Measurements from ENCODE around the gene NDUFC1. TPM values are rescaled to one million over a fixed set of nuclear protein-coding genes. Genes with fewer than 3 reads are reported as not detected.
A peak's percentile ranks its signal among the peaks of the same experiment; 100 is the strongest.
"Not testable (repeated sequence)": the region's sequence is repeated elsewhere in the genome, so short reads cannot be mapped to it uniquely, and the experiment has no call there.

NDUFC1 gene
- polyA plus RNA-seq (ENCODE audit: insufficient read length in 3 of 3), result 100 to 1,000 TPM in 2 of 3 donors, 10 to 100 TPM in 1; 94.2 to 103 (median 101) TPM
- long read RNA-seq, donor 1, partial matches to known transcripts, result 168 of 172 reads
- long read RNA-seq, donor 1, other reads (novel, unspliced or antisense), result 0 of 172 reads
- long read RNA-seq, donor 2, partial matches to known transcripts, result 162 of 170 reads
- long read RNA-seq, donor 2, other reads (novel, unspliced or antisense), result 0 of 170 reads
- long read RNA-seq, donor 3, transcript NDUFC1-209 (5 exons, 1,198 nt), result major isoform, 13 of 260 reads
- long read RNA-seq, donor 3, partial matches to known transcripts, result 233 of 260 reads
- long read RNA-seq, donor 3, other reads (novel, unspliced or antisense), result 12 of 260 reads
- long read RNA-seq, donor 4, partial matches to known transcripts, result 138 of 151 reads
- long read RNA-seq, donor 4, other reads (novel, unspliced or antisense), result 10 of 151 reads
- long read RNA-seq, donor 5, result 0 reads
- long read RNA-seq, donor 6, partial matches to known transcripts, result 153 of 157 reads
- long read RNA-seq, donor 6, other reads (novel, unspliced or antisense), result 0 of 157 reads
- long read RNA-seq, donor 7, transcript NDUFC1-209 (5 exons, 1,198 nt), result major isoform, 6 of 221 reads
- long read RNA-seq, donor 7, partial matches to known transcripts, result 211 of 221 reads
- long read RNA-seq, donor 7, other reads (novel, unspliced or antisense), result 0 of 221 reads
- long read RNA-seq, donor 8, result 0 reads
- long read RNA-seq, donor 9, transcript NDUFC1-209 (5 exons, 1,198 nt), result major isoform, 7 of 178 reads
- long read RNA-seq, donor 9, partial matches to known transcripts, result 163 of 178 reads
- long read RNA-seq, donor 9, other reads (novel, unspliced or antisense), result 5 of 178 reads
- long read RNA-seq, donor 10, transcript NDUFC1-209 (5 exons, 1,198 nt), result major isoform, 9 of 304 reads
- long read RNA-seq, donor 10, partial matches to known transcripts, result 269 of 304 reads
- long read RNA-seq, donor 10, other reads (novel, unspliced or antisense), result 23 of 304 reads
- long read RNA-seq, donor 11, partial matches to known transcripts, result 105 of 112 reads
- long read RNA-seq, donor 11, other reads (novel, unspliced or antisense), result 0 of 112 reads
- long read RNA-seq, donor 12, partial matches to known transcripts, result 99 of 101 reads
- long read RNA-seq, donor 12, other reads (novel, unspliced or antisense), result 0 of 101 reads
- long read RNA-seq, donor 13, result 0 reads
- long read RNA-seq, donor 14, transcript NDUFC1-209 (5 exons, 1,198 nt), result major isoform, 6 of 208 reads
- long read RNA-seq, donor 14, partial matches to known transcripts, result 193 of 208 reads
- long read RNA-seq, donor 14, other reads (novel, unspliced or antisense), result 6 of 208 reads
- long read RNA-seq, donor 15, partial matches to known transcripts, result 77 of 81 reads
- long read RNA-seq, donor 15, other reads (novel, unspliced or antisense), result 0 of 81 reads
- long read RNA-seq, donor 16, transcript NDUFC1-209 (5 exons, 1,198 nt), result major isoform, 13 of 373 reads
- long read RNA-seq, donor 16, transcript NDUFC1-210 (5 exons, 725 nt), result minor isoform, 7 of 373 reads
- long read RNA-seq, donor 16, partial matches to known transcripts, result 336 of 373 reads
- long read RNA-seq, donor 16, other reads (novel, unspliced or antisense), result 9 of 373 reads

- DNase-seq (ENCODE audit: extremely low read depth in 1 of 11, low read depth in 9 of 11, low spot score in 4 of 11), result peak in 5 of 11 donors; percentile 20 to 39 (median 32)
Measured at GRCh38 chr4:139301821-139302611, at the start of gene NDUFC1. Gene NDUFC1 (minus strand): TSS chr4:139302477. CDS start chr4:139295798, 6,679 bp downstream.

DNA sequence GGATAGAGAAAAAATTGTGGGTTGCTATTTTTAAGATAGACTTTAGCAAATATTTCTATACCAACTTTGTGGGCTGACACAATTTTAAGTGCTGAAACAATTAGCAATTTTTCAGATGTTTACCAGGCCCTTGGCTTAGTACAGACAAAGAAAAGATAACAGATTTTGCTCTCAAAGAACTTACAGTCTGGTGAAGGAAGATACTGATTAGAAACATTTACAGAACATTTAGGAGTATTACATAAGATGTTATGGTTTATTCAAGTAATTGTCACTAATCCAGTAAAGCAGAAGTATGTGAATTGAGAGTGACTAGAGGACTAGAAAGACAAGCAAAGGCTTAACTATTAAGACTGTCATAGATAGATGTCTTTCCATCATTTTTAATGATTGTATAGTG, 35.3 kb upstream of the NDUFC1 start:
- DNase-seq (ENCODE audit: extremely low read depth in 1 of 11, low read depth in 9 of 11, low spot score in 4 of 11), result no peak

DNA sequence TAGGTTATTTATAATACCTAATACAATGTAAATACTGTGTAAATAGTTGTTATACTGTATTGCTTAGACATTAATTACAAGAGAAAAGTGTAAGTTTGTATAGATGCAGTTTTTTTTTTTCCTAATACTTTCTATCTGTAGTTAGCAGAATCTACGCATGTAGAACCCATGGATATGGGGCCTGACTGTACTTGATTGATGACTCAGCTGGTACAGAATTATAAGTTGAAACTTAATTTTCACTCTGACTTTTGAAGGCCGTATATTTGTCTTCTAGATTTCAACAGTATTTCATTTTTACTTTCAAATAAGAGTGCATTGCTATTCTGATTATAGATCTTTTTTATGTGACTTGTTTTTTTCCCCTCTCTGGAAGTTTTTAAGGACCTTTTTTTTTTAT, 30.8 kb upstream of the NDUFC1 start:
- no peak for DNase-seq (ENCODE audit: extremely low read depth in 1 of 11, low read depth in 9 of 11, low spot score in 4 of 11)

DNA sequence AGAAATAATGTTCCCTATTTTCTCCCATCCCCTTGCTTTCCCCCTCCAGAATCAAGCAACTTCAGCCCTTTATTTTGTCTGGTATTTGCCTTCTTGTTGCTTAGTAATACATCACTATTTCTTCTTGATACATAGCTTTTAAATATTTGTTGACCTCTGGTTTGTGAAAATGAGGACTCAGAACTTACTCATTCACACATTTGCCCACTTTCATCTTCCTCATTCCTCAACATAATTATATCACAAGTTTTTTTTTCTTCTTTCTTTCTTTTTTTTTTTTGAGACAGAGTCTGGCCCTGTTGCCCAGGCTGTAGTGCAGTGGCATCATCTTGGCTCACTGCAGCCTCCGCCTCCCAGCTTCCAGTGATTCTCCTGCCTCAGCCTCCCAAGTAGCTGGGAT, 28.9 kb upstream of the NDUFC1 start:
- no peak for DNase-seq (ENCODE audit: extremely low read depth in 1 of 11, low read depth in 9 of 11, low spot score in 4 of 11)

DNA sequence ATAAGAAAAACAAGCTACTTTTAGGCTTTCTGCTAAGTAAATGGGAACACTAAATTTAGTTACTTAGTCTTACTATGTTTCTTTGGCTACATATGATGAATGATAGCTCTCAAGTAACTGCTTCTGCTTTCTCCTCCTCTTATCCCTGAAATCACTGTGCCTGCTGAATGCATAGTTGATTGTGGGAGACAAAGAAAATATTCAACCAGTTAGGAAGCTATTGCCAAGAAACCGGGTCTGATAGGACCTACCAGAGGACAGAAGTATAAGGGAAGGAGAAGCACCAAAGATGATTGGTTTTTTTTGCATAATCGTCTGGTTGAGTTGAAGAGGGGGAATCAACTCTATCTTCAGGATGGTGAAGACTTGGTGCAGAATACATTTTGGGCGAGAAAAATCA, 28.0 kb upstream of the NDUFC1 start:
- DNase-seq (ENCODE audit: extremely low read depth in 1 of 11, low read depth in 9 of 11, low spot score in 4 of 11), result no peak

GRCh38 chr4:139329665-139330200, 27.5 kb upstream of the NDUFC1 start:
- DNase-seq (ENCODE audit: extremely low read depth in 1 of 11, low read depth in 9 of 11, low spot score in 4 of 11), result no peak

GRCh38 chr4:139324620-139325019, 22.3 kb upstream of the NDUFC1 start:
- DNase-seq (ENCODE audit: extremely low read depth in 1 of 11, low read depth in 9 of 11, low spot score in 4 of 11), result no peak

- DNase-seq (ENCODE audit: extremely low read depth in 1 of 11, low read depth in 9 of 11, low spot score in 4 of 11), result not testable (repeated sequence)
Measured at GRCh38 chr4:139322541-139322940, 20.3 kb upstream of the NDUFC1 start.

DNA sequence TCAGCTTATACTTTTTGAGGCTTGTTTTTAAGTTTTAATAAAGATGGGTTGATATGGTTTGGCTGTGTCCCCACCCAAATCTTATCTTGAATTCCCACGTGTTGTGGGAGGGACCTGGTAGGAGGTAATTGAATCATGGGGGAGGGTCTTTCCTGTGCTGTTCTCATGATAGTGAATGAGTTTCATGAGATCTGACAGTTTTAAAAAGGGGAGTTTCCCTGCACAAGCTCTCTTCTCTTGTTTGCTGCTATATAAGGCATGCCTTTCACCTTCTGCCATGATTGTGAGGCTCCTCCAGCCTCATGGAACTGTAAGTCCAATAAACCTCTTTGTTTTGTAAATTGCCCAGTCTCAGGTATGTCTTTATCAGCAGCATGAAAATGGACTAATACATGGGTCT, 19.8 kb upstream of the NDUFC1 start:
- DNase-seq (ENCODE audit: extremely low read depth in 1 of 11, low read depth in 9 of 11, low spot score in 4 of 11), result not testable (repeated sequence)

- no peak for DNase-seq (ENCODE audit: extremely low read depth in 1 of 11, low read depth in 9 of 11, low spot score in 4 of 11)
Measured at GRCh38 chr4:139319571-139319970, 17.3 kb upstream of the NDUFC1 start.

DNA sequence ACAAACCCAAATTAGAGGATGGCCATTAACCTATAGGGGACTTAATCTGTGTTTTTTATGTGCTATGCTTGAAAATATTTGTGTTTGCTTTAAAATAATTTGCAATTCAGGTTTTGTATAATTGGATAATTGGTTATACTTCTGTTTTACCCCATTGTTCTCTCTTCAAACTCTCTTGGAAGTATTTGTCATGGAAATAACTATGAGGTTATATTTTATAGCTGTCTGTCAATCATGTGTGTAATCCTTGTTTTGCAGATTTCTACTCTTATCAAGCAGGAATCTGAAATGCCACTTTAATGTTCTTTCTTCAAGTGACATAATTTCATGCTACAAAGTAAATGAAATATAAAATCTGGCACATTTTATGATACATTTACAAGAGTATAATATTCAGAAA, 15.4 kb upstream of the NDUFC1 start:
- DNase-seq (ENCODE audit: extremely low read depth in 1 of 11, low read depth in 9 of 11, low spot score in 4 of 11), result no peak

DNA sequence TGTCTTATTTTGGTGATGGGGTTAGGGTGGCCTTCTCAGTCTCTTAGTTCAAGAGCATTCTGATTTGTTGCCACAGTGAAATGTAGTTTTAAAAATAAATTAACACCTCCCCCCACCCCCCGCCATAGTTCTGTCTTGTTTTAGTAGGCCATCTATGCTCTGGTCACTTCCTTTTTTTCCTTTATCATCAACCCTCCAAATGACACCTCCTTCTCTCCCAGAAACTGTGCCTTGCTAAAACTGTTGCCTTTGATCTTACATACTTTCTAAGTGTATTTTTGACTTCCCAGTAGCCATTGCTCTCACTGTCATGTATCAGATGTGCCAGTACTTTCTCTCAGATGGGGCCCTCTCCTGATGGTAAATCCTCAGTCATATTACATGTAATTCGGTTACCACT, 14.5 kb upstream of the NDUFC1 start:
- DNase-seq (ENCODE audit: extremely low read depth in 1 of 11, low read depth in 9 of 11, low spot score in 4 of 11), result no peak

DNA sequence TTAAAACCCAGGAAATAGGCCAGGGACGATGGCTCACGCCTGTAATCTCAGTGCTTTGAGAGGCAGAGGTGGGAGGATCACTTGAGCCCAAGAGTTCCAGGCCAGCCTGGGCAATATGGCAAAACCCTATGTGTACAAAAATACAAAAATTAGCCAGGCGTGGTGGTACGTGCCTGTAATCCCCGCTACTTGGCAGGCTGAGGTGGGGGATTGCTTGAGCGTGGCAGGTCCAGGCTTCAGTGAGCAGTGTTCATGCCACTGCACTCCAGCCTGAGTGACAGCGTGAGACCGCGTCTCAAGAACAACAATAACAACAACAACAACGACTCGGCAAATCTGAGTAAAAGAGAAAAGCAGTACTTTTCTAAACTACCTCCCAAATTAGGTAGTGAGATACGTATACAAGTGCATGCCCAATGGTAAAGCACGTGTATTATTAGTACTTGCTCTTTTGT, 13.0 kb upstream of the NDUFC1 start:
- no peak for DNase-seq (ENCODE audit: extremely low read depth in 1 of 11, low read depth in 9 of 11, low spot score in 4 of 11)

- no peak for DNase-seq (ENCODE audit: extremely low read depth in 1 of 11, low read depth in 9 of 11, low spot score in 4 of 11)
Measured at GRCh38 chr4:139314047-139314800, 11.9 kb upstream of the NDUFC1 start.

DNA sequence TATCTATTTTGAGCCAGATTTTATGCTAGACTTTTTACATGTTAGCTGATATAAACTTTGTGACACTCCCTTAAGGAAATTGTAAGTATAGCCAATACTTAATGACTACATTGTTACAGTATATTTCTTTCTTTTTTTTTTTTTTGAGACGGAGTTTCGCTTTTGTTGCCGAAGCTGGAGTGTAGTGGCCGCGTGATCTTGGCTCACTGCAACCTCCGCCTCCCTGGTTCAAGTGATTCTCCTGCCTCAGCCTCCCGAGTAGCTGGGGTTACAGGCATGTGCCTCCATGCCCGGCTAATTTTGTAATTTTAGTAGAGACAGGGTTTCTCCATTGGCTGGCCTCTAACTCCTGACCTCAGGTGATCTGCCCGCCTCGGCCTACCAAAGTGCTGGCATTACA, 11.1 kb upstream of the NDUFC1 start:
- not testable (repeated sequence) for DNase-seq (ENCODE audit: extremely low read depth in 1 of 11, low read depth in 9 of 11, low spot score in 4 of 11)

DNA sequence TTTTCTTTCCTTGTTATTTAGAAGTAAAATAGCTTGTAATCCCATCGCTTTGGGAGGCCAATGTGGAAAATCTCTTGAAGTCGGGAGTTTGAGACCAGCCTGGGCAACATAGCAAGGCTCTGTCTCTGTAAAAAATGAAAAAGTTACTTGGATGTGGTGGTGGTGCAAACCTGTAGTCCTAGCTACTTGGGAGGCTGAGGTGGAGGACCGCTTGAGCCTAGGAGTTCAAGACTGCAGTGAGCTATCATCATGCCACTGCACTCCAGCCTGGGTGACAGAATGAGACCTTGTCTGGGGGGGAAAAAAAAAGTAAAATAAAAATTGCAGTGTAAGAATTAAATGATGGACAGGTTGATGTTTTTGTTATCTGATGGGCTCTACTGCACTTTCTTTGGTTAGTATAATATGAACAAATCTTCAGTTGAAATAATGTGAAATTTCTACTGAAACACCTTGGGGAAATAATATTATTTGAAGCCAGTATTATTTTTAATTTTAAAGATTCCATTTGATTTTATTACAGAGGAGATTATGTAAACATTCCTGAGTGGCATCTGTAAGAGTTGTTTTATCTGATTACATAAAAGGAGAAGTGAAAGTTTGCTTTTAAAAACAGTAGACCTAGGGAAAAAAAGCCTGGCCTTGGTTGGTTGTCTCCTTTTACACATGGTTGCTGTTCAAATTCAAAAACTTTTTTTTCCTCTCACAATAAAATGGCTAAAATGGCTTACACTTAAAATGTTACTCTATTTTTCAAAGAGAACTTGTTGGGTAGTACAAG, 10.5 kb upstream of the NDUFC1 start:
- no peak for DNase-seq (ENCODE audit: extremely low read depth in 1 of 11, low read depth in 9 of 11, low spot score in 4 of 11)
